Measurements from ENCODE around the gene LRFN5.

DNA sequence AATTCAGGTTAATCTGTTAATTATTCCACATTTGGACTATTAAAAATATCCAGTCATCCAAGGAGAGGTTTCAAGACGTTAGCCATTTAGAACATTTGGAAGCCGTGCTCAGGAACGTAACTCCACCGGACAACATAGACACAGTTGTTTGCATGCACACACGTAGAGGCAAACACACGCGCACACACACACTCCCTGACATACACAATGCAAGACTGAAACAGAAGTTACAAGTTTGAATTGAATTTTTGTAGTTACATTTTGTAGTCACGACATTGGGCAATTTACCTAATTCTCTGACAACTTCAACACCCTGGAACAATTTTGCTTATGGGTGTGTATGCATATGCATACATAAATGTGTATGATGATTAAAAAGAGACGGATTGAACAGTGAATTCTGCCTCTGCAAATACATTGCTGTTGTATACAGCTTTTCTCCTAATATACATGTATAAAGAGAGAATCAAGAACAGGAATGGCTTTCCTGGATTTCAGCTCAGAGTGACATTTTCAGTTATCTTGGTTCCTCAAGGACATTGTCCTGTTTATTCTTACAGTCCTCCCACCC lies 298.8 kb downstream of the LRFN5 start:
- TF ChIP-seq, protein P1, sequence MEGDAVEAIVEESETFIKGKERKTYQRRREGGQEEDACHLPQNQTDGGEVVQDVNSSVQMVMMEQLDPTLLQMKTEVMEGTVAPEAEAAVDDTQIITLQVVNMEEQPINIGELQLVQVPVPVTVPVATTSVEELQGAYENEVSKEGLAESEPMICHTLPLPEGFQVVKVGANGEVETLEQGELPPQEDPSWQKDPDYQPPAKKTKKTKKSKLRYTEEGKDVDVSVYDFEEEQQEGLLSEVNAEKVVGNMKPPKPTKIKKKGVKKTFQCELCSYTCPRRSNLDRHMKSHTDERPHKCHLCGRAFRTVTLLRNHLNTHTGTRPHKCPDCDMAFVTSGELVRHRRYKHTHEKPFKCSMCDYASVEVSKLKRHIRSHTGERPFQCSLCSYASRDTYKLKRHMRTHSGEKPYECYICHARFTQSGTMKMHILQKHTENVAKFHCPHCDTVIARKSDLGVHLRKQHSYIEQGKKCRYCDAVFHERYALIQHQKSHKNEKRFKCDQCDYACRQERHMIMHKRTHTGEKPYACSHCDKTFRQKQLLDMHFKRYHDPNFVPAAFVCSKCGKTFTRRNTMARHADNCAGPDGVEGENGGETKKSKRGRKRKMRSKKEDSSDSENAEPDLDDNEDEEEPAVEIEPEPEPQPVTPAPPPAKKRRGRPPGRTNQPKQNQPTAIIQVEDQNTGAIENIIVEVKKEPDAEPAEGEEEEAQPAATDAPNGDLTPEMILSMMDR (IDR thresholded peaks at IDR 0.05), result no peak
- no peak for TF ChIP-seq POLR2A (IDR thresholded peaks at IDR 0.05)
- TF ChIP-seq POLR2AphosphoS5 (IDR thresholded peaks at IDR 0.05), result no peak
